ENCODE results near the gene GAB3.

Gene GAB3

DNA sequence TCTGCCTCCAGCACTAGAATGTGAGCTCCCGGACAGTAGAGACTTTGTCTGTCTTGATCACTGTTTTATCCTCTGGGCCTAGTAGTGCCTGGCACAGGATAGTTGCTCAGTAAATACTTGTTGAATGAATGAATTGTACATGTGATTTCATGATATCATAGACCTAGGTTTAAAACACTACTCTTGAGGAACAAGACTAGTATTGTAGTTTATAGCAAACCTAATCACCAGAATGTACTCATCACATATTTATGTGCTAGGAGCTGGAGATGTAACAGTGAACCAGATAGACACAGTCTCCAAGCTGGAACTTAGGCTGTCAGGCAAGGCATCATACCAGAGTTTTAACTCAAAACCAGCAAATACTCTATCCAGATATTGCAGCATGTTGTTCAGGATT is 23.5 kb downstream of the GAB3 start:
- Histone ChIP-seq H3K27me3 (ENCODE audit: low read depth, low read length) (no peaks in the 10 kb centered on the region), H3K27ac (ENCODE audit: low read length) (no peak overlapping the region), H3K9me3 (ENCODE audit: insufficient read depth, low read length) (no peaks in the 10 kb centered on the region), H3K4me1 (ENCODE audit: low read length) (peaks cover 17% of the 10 kb centered on the region), H3K4me3 (ENCODE audit: low read length) (no peak overlapping the region), H3K9ac (ENCODE audit: low read length) (no peak overlapping the region), H2AFZ (ENCODE audit: low read depth, low read length) (no peak overlapping the region), H4K20me1 (ENCODE audit: insufficient read depth, low read length) (no peaks in the 10 kb centered on the region), H3K36me3 (replicated peaks; ENCODE audit: low read depth, low read length) (no peaks in the 10 kb centered on the region), H3K79me2 (ENCODE audit: low read length) (no peaks in the 10 kb centered on the region), H3K4me2 (ENCODE audit: low read length) (no peak overlapping the region)
- TF ChIP-seq, protein P1, sequence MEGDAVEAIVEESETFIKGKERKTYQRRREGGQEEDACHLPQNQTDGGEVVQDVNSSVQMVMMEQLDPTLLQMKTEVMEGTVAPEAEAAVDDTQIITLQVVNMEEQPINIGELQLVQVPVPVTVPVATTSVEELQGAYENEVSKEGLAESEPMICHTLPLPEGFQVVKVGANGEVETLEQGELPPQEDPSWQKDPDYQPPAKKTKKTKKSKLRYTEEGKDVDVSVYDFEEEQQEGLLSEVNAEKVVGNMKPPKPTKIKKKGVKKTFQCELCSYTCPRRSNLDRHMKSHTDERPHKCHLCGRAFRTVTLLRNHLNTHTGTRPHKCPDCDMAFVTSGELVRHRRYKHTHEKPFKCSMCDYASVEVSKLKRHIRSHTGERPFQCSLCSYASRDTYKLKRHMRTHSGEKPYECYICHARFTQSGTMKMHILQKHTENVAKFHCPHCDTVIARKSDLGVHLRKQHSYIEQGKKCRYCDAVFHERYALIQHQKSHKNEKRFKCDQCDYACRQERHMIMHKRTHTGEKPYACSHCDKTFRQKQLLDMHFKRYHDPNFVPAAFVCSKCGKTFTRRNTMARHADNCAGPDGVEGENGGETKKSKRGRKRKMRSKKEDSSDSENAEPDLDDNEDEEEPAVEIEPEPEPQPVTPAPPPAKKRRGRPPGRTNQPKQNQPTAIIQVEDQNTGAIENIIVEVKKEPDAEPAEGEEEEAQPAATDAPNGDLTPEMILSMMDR (IDR thresholded peaks at IDR 0.05; ENCODE audit: low read depth, low read length), result no peak
- no peak for TF ChIP-seq EZH2phosphoT487 (IDR thresholded peaks at IDR 0.05; ENCODE audit: low read depth)

- H3K9me3 ChIP-seq (ENCODE audit: insufficient read depth, low read length), result no peaks in the 10 kb centered on the region
- no peaks in the 10 kb centered on the region for H3K79me2 ChIP-seq (ENCODE audit: low read length)
- no peak overlapping the region for H3K4me3 ChIP-seq (ENCODE audit: low read length)
- no peak overlapping the region for H3K27ac ChIP-seq (ENCODE audit: low read length)
- no peaks in the 10 kb centered on the region for H3K27me3 ChIP-seq (ENCODE audit: low read depth, low read length)
- H3K4me2 ChIP-seq (ENCODE audit: low read length), result 0 out of 2 replicates have a peak overlapping the region, but pooled peaks have one; percentile 17
- H4K20me1 ChIP-seq (ENCODE audit: insufficient read depth, low read length), result no peaks in the 10 kb centered on the region
- H3K36me3 ChIP-seq (replicated peaks; ENCODE audit: low read depth, low read length), result no peaks in the 10 kb centered on the region
- H3K4me1 ChIP-seq (ENCODE audit: low read length), result peaks cover 17% of the 10 kb centered on the region
- no peak for TF ChIP-seq EZH2phosphoT487 (IDR thresholded peaks at IDR 0.05; ENCODE audit: low read depth)
- TF ChIP-seq, protein P1 (IDR thresholded peaks at IDR 0.05; ENCODE audit: low read depth, low read length), result 0 out of 2 replicates have a peak, but pooled peaks have one; percentile 13
- H2AFZ ChIP-seq (ENCODE audit: low read depth, low read length), result no peak overlapping the region; the same call in 1 of the 2 replicates
- H3K9ac ChIP-seq (ENCODE audit: low read length), result no peak overlapping the region
These were observed 25.7 kb downstream of the GAB3 start for GRCh38 chrX:154724993-154725756.

DNA sequence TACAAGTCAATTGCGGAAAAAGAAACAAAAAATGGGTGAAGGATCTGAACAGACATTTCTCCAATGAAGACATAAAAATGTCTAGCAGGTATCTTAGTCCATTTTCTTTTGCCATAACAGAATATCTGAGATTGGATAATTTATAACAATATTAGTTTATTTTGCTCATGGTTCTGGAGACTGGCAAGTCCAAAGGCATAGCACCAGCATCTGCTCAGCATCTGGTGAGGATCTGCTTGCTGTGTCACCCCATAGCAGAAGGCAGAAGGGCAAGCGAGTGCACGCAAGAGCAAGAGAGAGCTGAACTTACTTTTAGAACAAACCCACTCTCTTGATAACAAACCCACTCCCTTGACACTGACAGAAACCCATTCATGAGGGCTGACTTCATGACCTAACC is 29.7 kb downstream of the GAB3 start:
- Histone ChIP-seq H3K9me3 (ENCODE audit: insufficient read depth, low read length) (no peaks in the 10 kb centered on the region), H2AFZ (ENCODE audit: low read depth, low read length) (no peak overlapping the region), H3K4me2 (ENCODE audit: low read length) (no peak overlapping the region), H3K4me3 (ENCODE audit: low read length) (no peak overlapping the region), H3K27me3 (ENCODE audit: low read depth, low read length) (0 out of 2 replicates have a peak, but pooled peaks cover 6% of the 10 kb centered on the region), H3K4me1 (ENCODE audit: low read length) (peaks cover 35% of the 10 kb centered on the region), H3K79me2 (ENCODE audit: low read length) (no peaks in the 10 kb centered on the region), H3K36me3 (replicated peaks; ENCODE audit: low read depth, low read length) (no peaks in the 10 kb centered on the region), H4K20me1 (ENCODE audit: insufficient read depth, low read length) (no peaks in the 10 kb centered on the region; the same call in 1 of the 2 replicates), H3K9ac (ENCODE audit: low read length) (no peak overlapping the region), H3K27ac (ENCODE audit: low read length) (no peak overlapping the region)
- TF ChIP-seq, protein P1 (IDR thresholded peaks at IDR 0.05; ENCODE audit: low read depth, low read length), result no peak
- no peak for TF ChIP-seq EZH2phosphoT487 (IDR thresholded peaks at IDR 0.05; ENCODE audit: low read depth)

DNA sequence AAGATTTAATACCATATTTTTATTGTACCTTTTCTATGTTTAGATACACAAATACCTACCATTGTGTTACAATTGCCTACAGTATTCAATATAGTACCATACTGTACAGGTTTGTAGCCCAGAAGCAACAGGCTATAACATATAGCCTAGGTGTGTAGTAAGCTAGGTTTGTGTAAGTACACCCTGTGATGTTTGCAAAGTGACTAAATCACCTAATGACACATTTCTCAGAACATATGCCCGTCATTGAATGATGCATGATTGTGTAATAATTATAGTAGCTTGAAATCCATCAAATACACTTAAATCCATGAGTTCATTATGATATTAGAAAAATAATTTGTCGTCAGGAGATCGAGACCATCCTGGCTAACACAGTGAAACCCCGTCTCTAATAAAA is 30.8 kb downstream of the GAB3 start:
- Histone ChIP-seq H4K20me1 (ENCODE audit: insufficient read depth, low read length) (no peaks in the 10 kb centered on the region; the same call in 1 of the 2 replicates), H3K9ac (ENCODE audit: low read length) (no peak overlapping the region), H3K4me3 (ENCODE audit: low read length) (no peak overlapping the region), H3K79me2 (ENCODE audit: low read length) (no peaks in the 10 kb centered on the region), H3K4me2 (ENCODE audit: low read length) (no peak overlapping the region), H3K4me1 (ENCODE audit: low read length) (peaks cover 25% of the 10 kb centered on the region), H3K36me3 (replicated peaks; ENCODE audit: low read depth, low read length) (no peaks in the 10 kb centered on the region), H3K27ac (ENCODE audit: low read length) (no peak overlapping the region), H3K9me3 (ENCODE audit: insufficient read depth, low read length) (no peaks in the 10 kb centered on the region), H3K27me3 (ENCODE audit: low read depth, low read length) (0 out of 2 replicates have a peak, but pooled peaks cover 6% of the 10 kb centered on the region), H2AFZ (ENCODE audit: low read depth, low read length) (no peak overlapping the region)
- no peak for TF ChIP-seq EZH2phosphoT487 (IDR thresholded peaks at IDR 0.05; ENCODE audit: low read depth)
- TF ChIP-seq, protein P1 (IDR thresholded peaks at IDR 0.05; ENCODE audit: low read depth, low read length), result no peak

Measured in OCI-LY3 (cell line).